Measurements from ENCODE around the gene ZFYVE28. TPM values are rescaled to one million over a fixed set of nuclear protein-coding genes. Genes with fewer than 3 reads are reported as not detected.

ZFYVE28 gene
- total and polyA plus RNA-seq, 10 of the 15 experiments (the other 5 are each of a cell fraction or from before 2014, with no cell fraction given): 0.06 to 1.9 (median 0.22) TPM; not detected in 1

GRCh38 chr4:2302387-2303119 is 115.9 kb downstream of the ZFYVE28 start:
- Histone ChIP-seq H2AFZ (ENCODE audit: control insufficient read depth, low read depth, low read length) (no peak overlapping the region), H3K36me3 (ENCODE audit: control insufficient read depth in 2 of 2, insufficient read depth in 2 of 2, low read length in 1 of 2) (no peaks in the 10 kb centered on the region), H3K9me3 (replicated peaks; ENCODE audit: control insufficient read depth, insufficient read depth, low read length) (no peaks in the 10 kb centered on the region; the same call in 2 of the 3 replicates), H3K4me1 (ENCODE audit: control insufficient read depth, insufficient read depth, low read length) (no peaks in the 10 kb centered on the region; the same call in 1 of the 2 replicates), H3K27me3 (replicated peaks in 1 of 2; ENCODE audit: control insufficient read depth in 2 of 2, insufficient read depth in 2 of 2, low read length in 1 of 2) (no peaks in the 10 kb centered on the region), H3K4me3 (no peak overlapping the region), H3K9ac (ENCODE audit: control insufficient read depth, insufficient read depth, low read length) (no peak overlapping the region), H3K27ac (ENCODE audit: control insufficient read depth, insufficient read depth) (no peak overlapping the region), H3K4me2 (ENCODE audit: control insufficient read depth, insufficient read depth) (no peak overlapping the region), H3K79me2 (ENCODE audit: control insufficient read depth, insufficient read depth, low read length) (no peaks in the 10 kb centered on the region), H4K20me1 (ENCODE audit: control insufficient read depth, insufficient read depth) (no peaks in the 10 kb centered on the region)
- WGBS (ENCODE audit: insufficient coverage, insufficient replicate concordance, low lambda C conversion rate, missing lambda C conversion rate): 67% methylated on average over 27 of the region's 28 CpGs
- in situ Hi-C loops (cut with MboI) (no loop called here), intact Hi-C loops (cut with micrococcal nuclease; ENCODE audit: unreplicated experiment) (no loop called here)
- FAIRE-seq (no peak), ATAC-seq (no peak), DNase-seq (ENCODE audit: low read depth, low spot score) (no peak)
- ChIA-PET SMC1A (ENCODE audit: uncharacterized antibody, unreplicated experiment) (no interaction called here), RAD21 (ENCODE audit: unreplicated experiment) (no interaction called here), POLR2A (interaction anchor here (0.6 kb wide), 1 partner anchor 195 kb away, joined by 4 read pairs; no protein-coding TSS in a partner anchor), CTCF (no interaction called here)
- TF ChIP-seq HDAC2 (IDR thresholded peaks at IDR 0.05): no peak
- no peak for TF ChIP-seq BRCA1 (IDR thresholded peaks at IDR 0.05; ENCODE audit: low read depth, low read length)
- TF ChIP-seq, protein P1, sequence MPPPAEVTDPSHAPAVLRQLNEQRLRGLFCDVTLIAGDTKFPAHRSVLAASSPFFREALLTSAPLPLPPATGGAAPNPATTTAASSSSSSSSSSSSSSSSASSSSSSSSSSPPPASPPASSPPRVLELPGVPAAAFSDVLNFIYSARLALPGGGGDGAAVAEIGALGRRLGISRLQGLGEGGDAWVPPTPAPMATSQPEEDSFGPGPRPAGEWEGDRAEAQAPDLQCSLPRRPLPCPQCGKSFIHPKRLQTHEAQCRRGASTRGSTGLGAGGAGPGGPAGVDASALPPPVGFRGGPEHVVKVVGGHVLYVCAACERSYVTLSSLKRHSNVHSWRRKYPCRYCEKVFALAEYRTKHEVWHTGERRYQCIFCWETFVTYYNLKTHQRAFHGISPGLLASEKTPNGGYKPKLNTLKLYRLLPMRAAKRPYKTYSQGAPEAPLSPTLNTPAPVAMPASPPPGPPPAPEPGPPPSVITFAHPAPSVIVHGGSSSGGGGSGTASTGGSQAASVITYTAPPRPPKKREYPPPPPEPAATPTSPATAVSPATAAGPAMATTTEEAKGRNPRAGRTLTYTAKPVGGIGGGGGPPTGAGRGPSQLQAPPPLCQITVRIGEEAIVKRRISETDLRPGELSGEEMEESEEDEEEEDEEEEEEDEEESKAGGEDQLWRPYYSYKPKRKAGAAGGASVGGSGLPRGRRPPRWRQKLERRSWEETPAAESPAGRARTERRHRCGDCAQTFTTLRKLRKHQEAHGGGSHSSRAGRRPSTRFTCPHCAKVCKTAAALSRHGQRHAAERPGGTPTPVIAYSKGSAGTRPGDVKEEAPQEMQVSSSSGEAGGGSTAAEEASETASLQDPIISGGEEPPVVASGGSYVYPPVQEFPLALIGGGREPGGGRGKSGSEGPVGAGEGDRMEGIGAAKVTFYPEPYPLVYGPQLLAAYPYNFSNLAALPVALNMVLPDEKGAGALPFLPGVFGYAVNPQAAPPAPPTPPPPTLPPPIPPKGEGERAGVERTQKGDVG (CRISPR knock-in tag; IDR thresholded peaks at IDR 0.05): no peak
- no peak for TF ChIP-seq NR2F1 (conservative IDR thresholded peaks at IDR 0.05)
- TF ChIP-seq CBX3 (IDR thresholded peaks at IDR 0.05; ENCODE audit: borderline replicate concordance, low read depth): no peak
- TF ChIP-seq, protein P2, sequence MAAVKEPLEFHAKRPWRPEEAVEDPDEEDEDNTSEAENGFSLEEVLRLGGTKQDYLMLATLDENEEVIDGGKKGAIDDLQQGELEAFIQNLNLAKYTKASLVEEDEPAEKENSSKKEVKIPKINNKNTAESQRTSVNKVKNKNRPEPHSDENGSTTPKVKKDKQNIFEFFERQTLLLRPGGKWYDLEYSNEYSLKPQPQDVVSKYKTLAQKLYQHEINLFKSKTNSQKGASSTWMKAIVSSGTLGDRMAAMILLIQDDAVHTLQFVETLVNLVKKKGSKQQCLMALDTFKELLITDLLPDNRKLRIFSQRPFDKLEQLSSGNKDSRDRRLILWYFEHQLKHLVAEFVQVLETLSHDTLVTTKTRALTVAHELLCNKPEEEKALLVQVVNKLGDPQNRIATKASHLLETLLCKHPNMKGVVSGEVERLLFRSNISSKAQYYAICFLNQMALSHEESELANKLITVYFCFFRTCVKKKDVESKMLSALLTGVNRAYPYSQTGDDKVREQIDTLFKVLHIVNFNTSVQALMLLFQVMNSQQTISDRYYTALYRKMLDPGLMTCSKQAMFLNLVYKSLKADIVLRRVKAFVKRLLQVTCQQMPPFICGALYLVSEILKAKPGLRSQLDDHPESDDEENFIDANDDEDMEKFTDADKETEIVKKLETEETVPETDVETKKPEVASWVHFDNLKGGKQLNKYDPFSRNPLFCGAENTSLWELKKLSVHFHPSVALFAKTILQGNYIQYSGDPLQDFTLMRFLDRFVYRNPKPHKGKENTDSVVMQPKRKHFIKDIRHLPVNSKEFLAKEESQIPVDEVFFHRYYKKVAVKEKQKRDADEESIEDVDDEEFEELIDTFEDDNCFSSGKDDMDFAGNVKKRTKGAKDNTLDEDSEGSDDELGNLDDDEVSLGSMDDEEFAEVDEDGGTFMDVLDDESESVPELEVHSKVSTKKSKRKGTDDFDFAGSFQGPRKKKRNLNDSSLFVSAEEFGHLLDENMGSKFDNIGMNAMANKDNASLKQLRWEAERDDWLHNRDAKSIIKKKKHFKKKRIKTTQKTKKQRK (IDR thresholded peaks at IDR 0.05; ENCODE audit: low read depth, low read length): no peak
- TF ChIP-seq SUZ12 (IDR thresholded peaks at IDR 0.05; ENCODE audit: unreplicated experiment): no peak
- TF ChIP-seq POU2F2 (IDR thresholded peaks at IDR 0.05; ENCODE audit: borderline replicate concordance, low read depth, low read length): no peak
- TF ChIP-seq HDGF (IDR thresholded peaks at IDR 0.05): no peak
- BruUV-seq (replicated peaks): no TSS peak

Measured in GM12878 (cell line).